NCI-H1694 (cell line): ENCODE data around the gene SYCN.
"Not testable (repeated sequence)": the region's sequence is repeated elsewhere in the genome, so short reads cannot be mapped to it uniquely, and the experiment has no call there.

ENCODE experiments used
- DNase-seq: peaks from one replicate; lab custom pipeline; 2025; lab: John Stamatoyannopoulos, UW

SYCN gene

GRCh38 chr19:39224910-39225309, 20.8 kb upstream of the SYCN start:
- DNase-seq: no peak

- no peak for DNase-seq
Observed at GRCh38 chr19:39223703-39224279, 19.7 kb upstream of the SYCN start.

DNA sequence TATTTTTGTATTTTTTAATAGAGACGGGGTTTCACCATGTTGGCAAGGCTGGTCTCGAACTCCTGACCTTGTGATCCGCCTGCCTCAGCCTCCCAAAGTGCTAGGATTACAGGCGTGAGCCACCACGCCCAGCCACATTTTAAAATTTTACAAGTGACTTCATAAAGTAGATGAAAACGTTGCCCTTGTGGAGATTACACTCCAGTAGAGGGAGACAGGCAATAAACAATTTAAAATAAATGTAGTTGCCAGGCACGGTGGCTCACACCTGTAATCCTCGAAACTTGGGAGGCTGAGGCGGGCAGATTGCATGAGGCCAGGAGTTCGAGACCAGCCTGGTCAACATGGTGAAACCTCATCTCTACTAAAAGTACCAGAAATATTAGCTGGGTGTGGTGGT, 15.0 kb upstream of the SYCN start:
- DNase-seq: not testable (repeated sequence)

DNA sequence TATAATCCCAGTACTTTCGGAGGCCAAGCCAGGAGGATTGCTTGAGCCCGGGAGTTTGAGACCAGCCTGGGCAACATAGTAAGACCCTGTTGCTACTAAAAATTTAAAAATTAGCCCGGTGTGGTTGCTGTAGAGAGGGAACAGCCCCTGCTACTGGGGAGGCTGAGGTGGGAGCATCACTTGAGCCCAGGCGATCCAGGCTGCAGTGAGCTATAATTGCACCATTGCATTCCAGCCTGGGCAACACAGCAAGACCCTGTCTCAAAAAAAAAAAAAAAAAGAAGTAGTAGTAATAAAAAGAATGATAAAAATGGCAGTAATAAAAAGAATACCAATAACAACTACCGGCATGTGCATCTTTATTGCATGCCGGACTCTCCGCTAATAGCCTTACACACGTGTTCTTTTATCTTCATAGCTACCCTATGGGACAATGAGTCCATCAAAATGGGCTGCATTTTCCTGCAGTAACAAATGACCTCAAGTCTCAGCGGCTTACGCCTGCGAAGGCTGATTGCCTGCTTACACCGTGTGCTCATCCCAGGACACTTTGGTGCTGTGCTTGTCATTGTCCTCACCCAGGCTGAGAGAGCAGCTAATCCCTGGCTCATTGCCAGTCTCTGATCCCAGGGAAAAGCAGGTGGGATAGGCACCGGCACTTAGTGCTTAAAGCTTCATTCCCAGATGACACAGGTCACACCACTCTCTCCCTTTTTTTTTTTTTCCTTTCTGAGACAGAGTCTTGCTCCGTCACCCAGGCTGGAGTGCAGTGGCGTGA, 14.4 kb upstream of the SYCN start:
- DNase-seq: no peak

DNA sequence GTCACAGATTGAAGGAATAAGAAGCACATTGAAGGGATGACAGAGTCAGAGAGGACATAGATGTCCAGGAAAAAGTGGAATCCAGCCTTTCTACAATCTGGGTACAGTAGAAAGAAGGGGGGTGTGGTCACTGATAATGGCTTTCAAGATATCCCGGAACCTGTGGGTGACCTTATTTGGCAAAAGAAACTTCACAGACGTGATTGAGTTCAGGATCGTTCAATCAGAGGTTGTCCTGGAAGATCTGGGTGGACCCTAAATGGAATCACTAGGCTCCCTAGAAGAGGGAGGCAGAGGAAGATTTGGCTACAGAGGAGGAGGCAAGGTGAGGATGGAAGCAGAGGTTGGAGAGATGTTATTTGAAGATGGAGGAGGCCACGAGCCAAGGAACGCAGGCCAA, 13.0 kb upstream of the SYCN start:
- DNase-seq: no peak

GRCh38 chr19:39215323-39215722, 11.3 kb upstream of the SYCN start:
- DNase-seq: not testable (repeated sequence)

- no peak for DNase-seq
Observed at GRCh38 chr19:39212375-39212742, 8.3 kb upstream of the SYCN start.

GRCh38 chr19:39211731-39212374, 7.8 kb upstream of the SYCN start:
- no peak for DNase-seq

DNA sequence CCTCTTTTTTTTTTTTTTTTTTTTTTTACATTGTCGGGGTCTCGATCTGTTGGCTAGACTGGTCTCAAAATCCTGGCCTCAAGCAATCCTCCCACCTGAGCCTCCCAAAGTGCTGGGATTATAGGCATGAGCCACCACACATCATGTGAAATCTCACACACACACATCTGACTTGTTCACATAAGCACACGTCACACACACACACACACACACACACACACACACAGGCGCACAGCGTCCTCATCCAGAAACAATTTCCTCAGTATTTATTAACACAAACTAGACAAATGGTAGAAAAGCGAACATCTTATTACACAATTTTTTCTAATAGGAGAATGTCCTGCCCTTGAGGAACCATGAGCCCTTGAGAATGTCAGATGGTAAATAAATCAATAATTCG, 5.1 kb upstream of the SYCN start:
- DNase-seq: no peak

DNA sequence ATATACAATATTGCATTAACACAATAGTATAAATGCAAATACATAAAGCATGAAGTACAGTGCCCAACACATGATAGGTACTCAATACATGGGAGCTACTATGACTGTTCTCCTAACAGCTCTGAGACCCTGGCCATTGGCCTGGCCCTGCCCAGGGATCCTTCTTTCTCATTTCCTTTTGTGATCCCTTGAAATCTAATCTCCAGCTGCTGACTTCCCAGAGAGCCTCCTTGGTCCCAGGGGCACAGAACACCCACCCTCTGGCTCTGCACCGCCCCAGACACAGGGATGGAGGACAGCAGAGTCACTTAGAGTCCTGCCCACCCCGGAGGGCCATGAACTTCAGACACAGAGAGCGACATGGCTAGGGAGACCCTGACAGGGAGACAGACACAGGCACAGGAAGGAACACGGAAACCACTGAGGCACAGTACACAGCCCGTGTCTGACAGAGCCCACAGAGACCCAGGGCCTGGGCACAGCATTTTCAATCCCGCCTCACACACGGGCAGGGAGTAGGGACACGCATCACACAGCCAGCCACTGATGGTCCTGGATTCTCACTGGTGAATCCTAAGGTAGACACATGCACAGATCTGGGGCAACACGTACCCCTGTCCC, 4.2 kb upstream of the SYCN start:
- DNase-seq: no peak

DNA sequence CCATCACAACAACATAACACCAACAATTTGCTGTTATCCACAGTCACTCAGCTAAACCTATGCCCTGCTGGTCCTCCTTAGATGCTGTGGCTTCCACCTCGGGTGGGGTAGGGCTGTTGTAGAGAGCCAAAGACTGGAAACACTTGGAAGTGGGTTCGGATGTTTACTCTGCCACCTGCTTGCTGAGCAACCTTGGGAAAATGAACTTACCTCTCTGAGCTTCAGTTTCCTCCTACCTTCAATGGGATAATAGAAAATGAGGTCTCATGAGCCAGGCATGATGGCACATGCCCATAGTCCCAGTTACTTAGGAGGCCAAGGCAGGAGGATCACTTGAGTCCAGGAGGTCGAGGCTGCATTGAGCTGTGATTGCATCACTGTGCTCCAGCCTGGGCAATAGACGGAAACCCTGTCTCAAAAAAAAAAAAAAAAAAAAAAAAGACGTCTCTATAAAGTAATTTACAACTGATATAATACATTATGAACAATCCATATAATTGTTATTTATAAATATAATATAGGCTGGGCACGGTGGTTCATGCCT, 3.3 kb upstream of the SYCN start:
- no peak for DNase-seq

DNA sequence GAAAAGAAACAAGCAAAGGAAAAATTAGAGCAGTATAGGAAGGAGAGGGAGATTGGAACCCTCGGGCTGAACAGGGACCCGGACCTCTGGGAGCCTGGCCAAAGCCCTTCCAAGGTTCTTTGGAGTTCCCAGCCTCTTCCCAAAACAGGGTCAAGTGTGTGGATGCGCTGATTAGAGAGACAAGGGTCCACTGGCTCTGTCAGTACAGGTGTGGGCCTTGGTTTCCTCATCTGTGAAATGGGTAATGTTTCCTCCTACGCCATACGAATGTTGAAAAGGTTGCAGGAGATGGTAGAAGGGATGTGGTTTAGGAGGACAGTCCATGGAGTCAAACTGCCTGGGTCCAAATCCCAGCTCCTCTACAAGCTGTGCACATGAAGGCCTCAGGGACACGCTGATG, 2.1 kb upstream of the SYCN start:
- DNase-seq: no peak

DNA sequence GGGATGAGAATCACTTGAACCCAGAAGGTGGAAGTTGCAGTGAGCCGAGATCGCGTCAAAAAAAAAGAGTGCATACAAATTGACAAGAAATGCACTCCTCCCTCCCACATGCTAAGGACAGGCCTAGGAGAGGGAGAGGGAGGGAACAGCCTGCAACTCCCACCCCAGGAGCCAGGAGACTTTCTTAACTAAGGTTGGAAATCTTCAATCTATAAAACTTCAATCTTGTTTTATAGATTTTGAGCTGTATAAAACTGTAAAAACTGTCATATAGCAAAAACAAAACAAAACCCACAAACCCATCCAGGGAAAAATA, 1.3 kb upstream of the SYCN start:
- DNase-seq: no peak

GRCh38 chr19:39202998-39203355, 1.1 kb downstream of the SYCN start:
- no peak for DNase-seq

DNA sequence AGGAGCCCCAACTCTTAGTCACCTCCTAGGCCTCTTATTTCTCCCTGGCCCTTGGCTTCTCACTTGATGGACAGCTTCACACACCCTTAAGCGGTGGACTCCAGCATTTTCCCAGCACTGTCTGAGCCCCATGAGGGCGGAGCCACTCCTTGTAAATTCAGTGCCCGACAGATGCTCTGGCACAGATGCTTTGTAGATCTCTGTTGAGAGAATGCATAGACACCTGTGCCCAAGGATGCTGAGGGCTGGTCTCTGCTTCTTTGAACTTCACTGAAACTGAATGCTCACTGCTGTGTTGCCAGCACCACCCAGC, 3.3 kb downstream of the SYCN start:
- DNase-seq: peak; percentile 52

GRCh38 chr19:39200066-39200802, 3.8 kb downstream of the SYCN start:
- no peak for DNase-seq

- DNase-seq: no peak
Observed at GRCh38 chr19:39199025-39199424, 5.0 kb downstream of the SYCN start.

GRCh38 chr19:39197808-39198207, 6.3 kb downstream of the SYCN start:
- no peak for DNase-seq

GRCh38 chr19:39196860-39197562, 7.1 kb downstream of the SYCN start, which contains the start of gene NCCRP1:
Gene NCCRP1, plus strand, starts transcription at chr19:39196964. Its CDS starts 19 bp downstream, at chr19:39196983.
- DNase-seq: no peak

DNA sequence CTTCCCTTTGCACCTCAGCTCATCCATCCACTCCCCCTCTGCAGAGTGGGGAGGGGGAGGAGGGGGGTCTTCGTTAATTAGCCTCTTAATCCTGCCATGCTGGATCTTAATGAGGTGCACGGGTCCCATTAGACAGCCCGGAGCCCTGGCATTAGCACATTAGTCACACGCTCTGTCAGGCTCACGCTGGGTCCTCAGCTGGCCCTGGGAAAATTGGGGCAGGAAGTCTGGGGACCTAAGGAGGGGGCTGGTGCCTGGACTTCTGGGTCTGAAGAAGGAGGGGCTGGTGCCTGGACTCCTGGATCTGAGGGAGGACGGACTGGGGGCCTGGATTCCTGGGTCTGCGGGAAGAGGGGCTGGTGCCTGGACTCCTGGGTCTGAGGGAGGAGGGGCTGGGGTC, 7.7 kb downstream of the SYCN start:
- DNase-seq: no peak

DNA sequence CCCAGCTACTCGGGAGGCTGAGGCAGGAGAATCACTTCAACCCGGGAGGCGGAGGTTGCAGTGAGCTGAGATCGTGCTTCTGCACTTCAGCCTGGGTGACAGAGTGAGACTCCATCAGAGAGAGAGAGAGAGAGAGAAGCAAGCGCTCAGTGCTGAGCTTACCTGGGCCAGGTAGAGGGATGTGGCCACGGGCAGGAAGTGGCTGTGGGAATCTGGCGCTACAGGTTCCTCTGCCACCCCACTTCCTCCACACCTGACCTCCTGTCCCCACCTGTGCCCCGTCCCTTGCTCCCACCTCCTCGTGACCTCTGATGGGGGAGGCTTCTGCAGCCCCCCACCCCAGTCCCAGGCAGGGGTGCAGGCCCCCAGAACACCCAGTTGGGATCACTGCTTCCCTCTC, 8.3 kb downstream of the SYCN start:
- no peak for DNase-seq
